Hepatic stellate cell (primary cell): ENCODE results near the gene SLAMF6.
"Not testable (repeated sequence)": the region's sequence is repeated elsewhere in the genome, so short reads cannot be mapped to it uniquely, and the experiment has no call there.

Source experiments
- DNase-seq: peaks from one replicate; pipeline ENCODE4 v3.0.0; 2011; ENCODE audit warnings: low spot score

SLAMF6 gene

DNA sequence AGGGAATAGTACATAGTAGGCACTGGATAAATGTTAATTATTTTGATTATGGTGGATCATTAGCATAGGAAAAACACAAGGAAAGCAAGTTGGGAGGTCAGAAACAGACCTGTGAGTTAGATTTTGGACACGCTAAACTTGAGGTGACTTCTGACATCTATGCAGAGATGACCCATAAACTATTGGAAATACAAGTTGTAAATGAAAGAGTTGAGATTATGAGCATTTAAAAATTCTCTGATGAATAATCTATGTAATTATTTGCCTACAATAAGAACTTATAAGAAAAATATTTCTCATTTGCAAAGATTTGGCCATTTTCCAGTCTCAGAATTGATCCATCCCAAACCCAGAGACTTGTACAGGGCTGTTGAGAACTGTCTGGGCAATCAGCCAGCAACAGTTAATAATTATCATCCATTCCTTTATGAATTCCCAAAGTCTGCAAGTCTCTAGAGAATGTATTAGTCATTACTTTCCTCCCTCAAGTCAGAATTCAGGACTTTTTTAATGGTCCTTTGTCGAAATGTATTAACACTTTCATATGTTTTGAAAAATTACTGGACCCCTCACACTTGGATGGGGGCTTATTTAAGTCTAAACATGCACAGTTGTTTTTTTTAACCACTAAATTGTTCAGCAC, 19.4 kb upstream of the SLAMF6 start:
- no peak for DNase-seq

DNA sequence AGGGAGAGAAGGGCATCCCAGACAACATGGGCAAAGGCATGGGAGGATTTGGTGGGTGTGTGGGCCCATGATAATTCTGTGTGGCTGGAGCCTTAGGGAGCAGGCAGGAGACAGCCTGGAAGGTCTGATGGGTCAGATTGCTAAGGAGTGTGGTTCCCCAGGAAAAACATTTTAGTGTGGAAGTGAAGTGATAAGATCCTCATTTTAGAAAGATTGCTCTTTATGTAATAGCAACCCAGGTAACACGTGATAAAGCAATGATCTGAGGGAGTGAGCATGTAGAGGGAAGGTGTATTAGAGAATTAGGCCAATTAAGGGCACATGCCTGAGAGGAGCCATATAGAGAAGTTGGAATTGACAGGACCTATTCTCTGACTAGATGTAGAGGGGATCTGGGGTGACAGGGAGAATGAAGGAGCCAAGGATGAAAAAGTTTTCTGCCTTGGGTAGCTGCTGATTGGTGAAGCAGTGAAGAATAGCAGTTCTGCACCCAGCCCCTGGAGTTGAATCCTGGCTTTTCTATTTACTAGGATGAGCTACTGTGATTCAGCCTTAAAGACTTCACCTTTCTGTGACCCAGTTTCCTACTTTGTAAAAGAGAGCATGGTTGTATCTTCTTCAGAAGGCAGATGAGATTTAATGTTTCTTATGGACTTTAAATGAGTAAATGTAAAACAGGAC, 18.7 kb upstream of the SLAMF6 start:
- no peak for DNase-seq

GRCh38 chr1:160540859-160541233, 17.8 kb upstream of the SLAMF6 start:
- no peak for DNase-seq

GRCh38 chr1:160539990-160540858, 17.2 kb upstream of the SLAMF6 start:
- no peak for DNase-seq

- no peak for DNase-seq
Measured at GRCh38 chr1:160539684-160539989, 16.6 kb upstream of the SLAMF6 start.

DNA sequence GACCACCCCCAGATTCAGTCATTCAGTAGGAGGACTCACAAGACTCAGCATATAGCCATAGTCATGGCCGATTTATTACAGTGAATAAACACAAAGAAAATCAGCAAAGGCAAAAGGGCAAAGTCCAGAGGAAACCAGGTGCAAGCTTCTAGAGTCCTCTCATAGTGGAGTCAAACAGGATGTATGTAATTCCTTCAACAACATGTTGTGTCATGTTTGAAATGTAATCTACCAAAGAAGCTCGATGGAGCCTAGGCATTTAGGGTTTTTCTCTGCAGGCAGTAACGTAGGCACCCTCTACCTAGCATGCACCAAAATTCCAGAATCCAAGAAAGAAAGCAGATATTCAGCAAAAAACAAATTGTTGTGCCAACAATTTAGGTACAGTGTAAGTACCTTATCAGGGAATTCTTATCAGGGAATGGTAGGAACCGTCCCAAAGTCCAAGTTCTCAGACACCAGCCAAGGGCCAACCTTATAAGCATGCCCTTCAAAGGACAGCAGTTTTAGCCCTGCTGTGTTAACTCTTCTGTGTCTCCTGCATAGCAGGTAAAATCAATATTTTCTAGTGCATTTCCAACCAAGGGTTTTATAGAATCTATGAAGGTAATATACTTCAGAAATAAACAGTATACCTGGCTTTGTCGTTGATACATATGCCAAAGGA, 16.1 kb upstream of the SLAMF6 start:
- DNase-seq: no peak

DNA sequence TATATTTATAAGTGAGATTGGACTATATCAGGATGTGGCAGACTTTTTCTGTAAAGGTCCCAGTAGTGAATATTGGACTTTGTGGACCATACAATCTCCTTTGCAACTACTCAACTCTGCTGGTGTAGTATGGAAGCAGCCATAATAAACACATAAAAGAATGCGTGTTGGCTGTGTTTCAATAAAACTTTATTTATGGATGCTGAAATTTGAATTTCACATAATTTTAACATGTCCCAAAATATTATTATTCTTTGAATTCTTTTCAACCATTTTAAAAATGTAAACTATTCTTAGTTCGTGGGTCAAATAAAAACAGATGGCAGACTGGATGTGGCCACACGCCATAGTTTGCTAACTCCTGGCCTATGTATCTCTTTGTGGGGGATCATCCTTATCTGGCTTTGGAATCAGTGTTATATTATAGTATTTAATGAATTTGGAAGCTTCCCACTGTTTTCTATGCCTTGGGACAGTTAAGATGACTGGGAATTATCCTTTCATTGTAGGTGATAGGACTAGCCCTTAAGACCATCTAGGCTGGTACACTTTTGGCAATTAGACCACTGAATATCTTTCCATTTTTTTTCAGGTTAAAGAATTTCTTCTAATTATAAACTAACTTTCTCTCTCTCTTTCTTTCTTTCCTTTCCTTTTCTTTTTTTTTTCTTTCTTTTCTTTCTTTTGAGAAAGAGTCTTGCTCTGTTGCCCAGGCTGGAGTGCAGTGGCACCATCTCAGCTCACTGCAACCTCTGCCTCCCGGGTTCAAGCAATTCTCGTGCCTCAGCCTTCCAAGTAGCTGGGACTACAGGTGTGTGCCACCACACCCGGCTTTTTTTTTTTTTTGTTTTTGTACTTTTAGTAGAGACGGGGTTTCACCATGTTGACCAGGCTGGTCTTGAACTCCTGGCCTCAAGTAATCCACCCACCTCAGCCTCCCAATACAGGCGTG, 14.9 kb upstream of the SLAMF6 start:
- no peak for DNase-seq

GRCh38 chr1:160534823-160535605, 12.0 kb upstream of the SLAMF6 start:
- no peak for DNase-seq

- DNase-seq: not testable (repeated sequence)
Measured at GRCh38 chr1:160532557-160532813, 9.4 kb upstream of the SLAMF6 start.

GRCh38 chr1:160531809-160532556, 8.9 kb upstream of the SLAMF6 start:
- not testable (repeated sequence) for DNase-seq

DNA sequence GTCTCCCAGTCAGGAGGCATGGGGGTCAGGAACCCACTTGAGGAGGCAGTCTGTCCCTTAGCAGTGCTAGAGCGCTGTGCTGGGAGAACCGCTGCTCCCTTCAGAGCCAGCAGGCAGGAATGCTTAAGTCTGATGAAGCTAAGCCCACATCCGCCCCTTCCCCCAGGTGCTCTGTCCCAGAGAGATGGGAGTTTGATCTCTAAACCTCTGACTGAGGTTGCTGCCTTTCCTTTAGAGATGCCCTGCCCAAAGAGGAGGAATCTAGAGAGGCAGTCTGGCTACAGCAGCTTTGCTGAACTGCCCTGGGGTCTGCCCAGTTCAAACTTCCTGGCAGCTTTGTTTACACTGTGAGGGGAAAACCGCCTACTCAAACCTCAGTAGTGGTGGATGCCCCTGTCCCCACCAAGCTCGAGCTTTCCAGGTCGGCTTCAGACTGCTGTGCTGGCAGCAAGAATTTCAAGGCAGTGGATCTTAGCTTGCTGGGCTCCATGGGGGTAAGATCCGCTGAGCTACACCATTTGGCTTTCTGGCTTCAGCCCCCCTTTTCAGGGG, 6.4 kb upstream of the SLAMF6 start:
- DNase-seq: not testable (repeated sequence)

DNA sequence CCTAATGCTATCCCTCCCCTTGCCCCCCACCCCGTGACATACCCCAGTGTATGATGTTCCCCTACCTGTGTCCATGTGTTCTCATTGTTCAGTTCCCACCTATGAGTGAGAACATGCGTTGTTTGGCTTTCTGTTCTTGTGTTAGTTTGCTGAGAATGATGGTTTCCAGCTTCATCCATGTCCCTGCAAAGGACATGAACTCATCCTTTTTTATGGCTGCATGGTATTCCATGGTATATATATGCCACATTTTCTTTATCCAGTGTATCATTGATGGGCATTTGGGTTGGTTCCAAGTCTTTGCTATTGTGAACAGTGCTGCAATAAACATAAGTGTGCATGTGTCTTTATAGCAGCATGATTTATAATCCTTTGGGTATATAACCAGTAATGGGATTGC, 734 bp upstream of the SLAMF6 start:
- DNase-seq: not testable (repeated sequence)

- no peak for DNase-seq
Measured at GRCh38 chr1:160522136-160522535, 919 bp downstream of the SLAMF6 start.

- DNase-seq: no peak
Measured at GRCh38 chr1:160521554-160521953, 1.5 kb downstream of the SLAMF6 start.

- DNase-seq: no peak
Measured at GRCh38 chr1:160520999-160521398, 2.1 kb downstream of the SLAMF6 start.

GRCh38 chr1:160520582-160520981, 2.5 kb downstream of the SLAMF6 start:
- no peak for DNase-seq

GRCh38 chr1:160519642-160520435, 3.2 kb downstream of the SLAMF6 start:
- DNase-seq: no peak

- DNase-seq: not testable (repeated sequence)
Measured at GRCh38 chr1:160517519-160517918, 5.5 kb downstream of the SLAMF6 start.

GRCh38 chr1:160515908-160516307, 7.1 kb downstream of the SLAMF6 start:
- not testable (repeated sequence) for DNase-seq
